Tibial nerve (tissue), 3 donors: ENCODE results near the gene ZNF391.

Experiments
- POLR2A ChIP-seq, 2 donors: fragments of 450-650 bp; IDR thresholded peaks; one replicate each; pipeline ENCODE4 v1.6.1; 2017; ENCODE audit warnings: antibody characterized with exemption in 2 of 2, mild to moderate bottlenecking in 2 of 2, moderate library complexity in 2 of 2
- TF ChIP-seq, protein P1 (sequence below), 5 experiments: fragments of 200-600 bp in 3 of 5; fragments of 450-650 bp in 2 of 5; sonication (generic) in 3 of 5; IDR thresholded peaks; one replicate each; pipeline ENCODE4 v1.5.1; 2016 to 2019; ENCODE audit warnings: antibody characterized with exemption in 5 of 5, mild to moderate bottlenecking in 3 of 5, moderate library complexity in 2 of 5

GRCh38 chr6:27414300-27414699 is 25.7 kb downstream of the ZNF391 start:
- TF ChIP-seq POLR2A (IDR thresholded peaks at IDR 0.05): no peak
- TF ChIP-seq, protein P1, sequence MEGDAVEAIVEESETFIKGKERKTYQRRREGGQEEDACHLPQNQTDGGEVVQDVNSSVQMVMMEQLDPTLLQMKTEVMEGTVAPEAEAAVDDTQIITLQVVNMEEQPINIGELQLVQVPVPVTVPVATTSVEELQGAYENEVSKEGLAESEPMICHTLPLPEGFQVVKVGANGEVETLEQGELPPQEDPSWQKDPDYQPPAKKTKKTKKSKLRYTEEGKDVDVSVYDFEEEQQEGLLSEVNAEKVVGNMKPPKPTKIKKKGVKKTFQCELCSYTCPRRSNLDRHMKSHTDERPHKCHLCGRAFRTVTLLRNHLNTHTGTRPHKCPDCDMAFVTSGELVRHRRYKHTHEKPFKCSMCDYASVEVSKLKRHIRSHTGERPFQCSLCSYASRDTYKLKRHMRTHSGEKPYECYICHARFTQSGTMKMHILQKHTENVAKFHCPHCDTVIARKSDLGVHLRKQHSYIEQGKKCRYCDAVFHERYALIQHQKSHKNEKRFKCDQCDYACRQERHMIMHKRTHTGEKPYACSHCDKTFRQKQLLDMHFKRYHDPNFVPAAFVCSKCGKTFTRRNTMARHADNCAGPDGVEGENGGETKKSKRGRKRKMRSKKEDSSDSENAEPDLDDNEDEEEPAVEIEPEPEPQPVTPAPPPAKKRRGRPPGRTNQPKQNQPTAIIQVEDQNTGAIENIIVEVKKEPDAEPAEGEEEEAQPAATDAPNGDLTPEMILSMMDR (IDR thresholded peaks at IDR 0.05): no peak
